MV-4-11 (cell line): ENCODE results near the gene TLE1.
A peak's percentile ranks its signal among the peaks of the same experiment; 100 is the strongest.
"Not testable (repeated sequence)": the region's sequence is repeated elsewhere in the genome, so short reads cannot be mapped to it uniquely, and the experiment has no call there.

ENCODE experiments used
- DNase-seq: peaks from one replicate; lab custom pipeline; 2025; lab: John Stamatoyannopoulos, UW

TLE1 gene

DNA sequence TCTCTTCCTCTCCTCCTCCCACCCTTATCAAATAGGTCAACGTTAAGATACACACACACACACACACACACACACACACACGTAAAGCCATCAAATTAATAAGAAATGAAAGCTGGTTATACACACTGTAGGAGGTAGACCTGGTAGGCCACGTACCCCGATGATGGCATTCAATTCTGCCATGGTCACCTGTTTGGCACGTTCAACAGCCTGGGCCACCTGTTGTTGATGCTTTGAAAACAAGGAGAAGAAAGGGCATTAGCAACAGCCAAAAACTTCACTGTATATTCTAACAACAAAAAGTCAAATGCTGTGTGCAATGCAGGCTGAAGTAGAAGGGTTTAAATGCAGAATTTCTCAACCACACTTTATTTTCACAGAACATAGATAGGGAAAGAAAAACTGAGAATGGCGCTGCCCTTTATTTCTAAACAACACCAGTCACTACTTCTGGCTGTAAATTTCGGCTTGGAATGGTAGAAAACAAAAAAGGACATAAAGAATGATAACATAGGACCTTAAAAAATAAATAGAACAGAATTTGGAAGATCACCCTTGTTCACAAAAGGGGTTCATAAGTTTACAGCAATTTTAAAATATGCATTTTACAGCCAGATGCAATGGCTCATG lies 37.2 kb downstream of the TLE1 start:
- DNase-seq: no peak

DNA sequence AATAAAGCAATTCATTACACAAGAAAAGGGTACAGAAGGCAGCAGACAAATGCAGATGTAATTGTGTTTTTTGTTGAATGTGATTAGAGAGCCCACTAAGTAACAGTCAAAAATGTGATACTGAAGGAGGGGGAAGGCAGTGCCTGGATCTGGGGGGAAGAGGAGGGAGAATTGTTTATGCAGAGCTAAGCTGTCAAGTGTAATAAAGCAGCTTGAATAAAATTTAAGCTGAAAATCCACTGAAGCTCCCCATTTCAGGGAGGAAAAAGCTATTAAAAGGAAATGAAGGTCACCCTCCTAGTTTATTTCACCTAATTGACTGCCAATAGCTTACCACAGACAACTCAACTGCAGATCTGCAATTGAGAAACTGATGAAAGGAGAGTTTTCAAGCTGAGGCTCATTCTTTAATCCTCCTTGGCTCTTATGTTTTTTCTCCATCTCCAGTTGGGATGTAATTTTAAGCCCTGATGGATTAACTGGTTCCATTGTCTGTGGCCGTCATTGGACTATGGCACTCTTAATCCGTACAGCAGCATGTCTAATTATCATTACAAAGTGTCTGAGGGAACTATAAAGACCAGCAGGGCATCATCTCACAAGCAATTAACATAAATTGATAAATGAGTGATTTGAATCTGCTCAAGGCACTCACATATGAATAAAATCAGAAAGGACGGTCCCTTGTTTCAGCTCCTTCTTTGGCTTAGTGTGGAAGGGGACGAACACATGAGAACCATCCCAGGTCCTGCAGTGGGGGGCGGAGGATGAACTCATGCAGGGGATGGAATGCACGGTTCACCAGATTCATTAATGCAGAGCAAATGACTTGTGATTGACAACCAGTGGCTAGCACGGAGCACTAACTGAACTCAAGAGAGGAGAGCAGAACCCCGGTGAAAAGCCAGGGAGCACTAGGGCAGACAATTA lies 38.5 kb downstream of the TLE1 start:
- DNase-seq: no peak

DNA sequence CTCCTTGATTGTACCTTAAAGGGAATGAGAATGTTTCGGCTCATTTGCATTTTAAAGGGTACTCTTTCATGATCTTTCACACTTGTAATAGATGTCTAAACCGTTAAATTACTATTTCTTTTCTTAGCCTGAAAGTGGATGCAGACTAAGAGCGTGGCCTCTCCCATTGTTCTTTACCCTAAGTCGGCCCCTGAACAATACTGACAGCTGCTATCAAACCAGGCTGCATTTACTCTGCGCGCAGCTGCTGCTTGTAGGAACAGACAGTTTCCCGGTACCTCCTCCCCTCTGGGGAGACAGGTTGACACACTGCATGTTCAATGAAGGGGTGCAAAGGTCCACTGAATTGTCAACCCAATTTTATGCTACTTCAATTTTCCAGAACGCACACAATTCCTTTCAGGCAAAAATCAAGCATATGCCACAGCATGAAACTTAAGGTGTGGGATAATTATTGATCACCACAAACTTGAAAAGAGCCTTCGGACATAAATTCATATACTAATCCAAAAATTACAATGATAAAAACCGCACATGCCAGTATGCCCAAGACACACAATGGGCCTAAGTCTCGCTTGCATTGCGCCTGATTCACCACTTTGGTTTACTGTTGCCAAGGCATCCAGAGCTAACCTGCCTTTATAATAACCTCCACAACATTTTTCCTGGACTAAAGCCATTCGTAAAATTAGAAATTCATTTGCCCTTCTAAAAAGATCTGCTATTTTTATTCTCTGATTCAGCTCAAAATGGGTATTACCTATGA lies 39.7 kb downstream of the TLE1 start:
- DNase-seq: no peak

DNA sequence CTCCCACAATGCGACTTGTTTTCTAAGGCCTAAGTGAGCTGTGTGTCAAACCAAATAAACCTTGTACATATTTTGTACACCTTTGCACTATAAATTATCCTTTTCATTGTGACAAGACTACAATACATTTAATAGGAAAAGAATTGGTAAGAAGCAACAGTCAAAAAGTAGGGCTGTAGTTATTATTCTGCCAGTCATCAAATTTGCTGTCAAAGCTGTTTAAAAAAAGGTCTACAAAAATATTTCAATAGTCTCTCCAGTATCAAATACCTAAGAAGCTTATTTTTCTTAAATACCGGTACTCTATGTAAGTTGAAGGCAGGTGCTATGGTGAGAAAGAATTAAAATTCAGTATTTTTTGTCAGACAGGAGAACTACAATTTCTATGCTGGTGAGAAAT lies 40.5 kb downstream of the TLE1 start:
- DNase-seq: no peak

DNA sequence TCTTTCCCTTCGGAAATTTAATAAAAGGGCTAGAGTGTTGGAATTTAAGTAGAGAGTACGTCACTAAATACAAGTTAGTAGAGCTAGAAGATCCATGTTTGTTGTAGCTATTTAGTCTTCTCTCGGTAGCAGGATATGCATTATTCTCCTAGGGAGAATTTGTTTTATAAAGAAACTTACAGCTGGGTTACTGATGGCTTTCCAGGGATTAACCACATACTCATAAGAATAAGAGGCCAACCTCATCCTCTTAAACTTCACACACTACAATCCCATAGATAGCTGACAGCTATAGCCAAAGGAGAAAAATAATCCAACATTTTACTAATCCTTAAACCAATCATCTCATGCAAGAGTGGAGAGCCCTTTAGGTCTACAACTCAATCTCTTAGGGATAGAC lies 43.0 kb downstream of the TLE1 start:
- no peak for DNase-seq

DNA sequence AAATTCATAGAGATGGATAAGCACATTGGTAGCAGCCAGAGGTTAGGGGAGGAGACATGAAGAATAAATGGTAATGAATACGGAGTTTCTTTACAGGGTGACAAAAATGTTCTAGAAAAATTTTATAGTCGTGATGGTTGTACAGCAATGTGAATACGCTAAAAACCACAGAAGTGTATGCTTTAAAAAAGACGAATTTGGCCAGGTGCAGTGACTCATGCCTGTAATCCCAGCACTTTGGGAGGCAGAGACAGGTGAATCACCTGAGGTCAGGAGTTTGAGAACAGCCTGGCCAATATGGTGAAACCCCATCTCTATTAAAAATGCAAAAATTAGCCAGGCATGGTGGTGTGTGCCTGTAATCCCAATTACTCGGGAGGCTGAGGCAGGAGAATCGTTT lies 44.8 kb downstream of the TLE1 start:
- DNase-seq: not testable (repeated sequence)

DNA sequence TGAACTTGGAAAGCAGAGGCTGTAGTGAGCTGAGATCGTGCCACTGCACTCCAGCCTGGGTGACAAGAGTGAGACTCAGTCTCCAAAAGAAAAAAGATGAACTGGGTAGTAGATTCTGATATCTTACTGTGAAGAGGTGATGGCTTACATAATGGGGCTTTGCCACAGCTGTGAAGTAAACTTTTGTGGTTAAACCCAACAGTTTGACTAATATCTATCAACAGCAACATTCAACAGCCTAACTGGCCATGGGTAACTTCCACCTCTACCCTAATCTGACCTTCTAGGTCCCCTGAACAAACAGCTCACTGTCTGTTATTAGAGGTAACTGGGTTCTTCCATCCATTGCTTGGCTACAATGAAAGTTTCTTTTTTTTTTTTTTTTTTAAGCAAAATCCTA lies 52.1 kb downstream of the TLE1 start:
- DNase-seq: peak; percentile 75

DNA sequence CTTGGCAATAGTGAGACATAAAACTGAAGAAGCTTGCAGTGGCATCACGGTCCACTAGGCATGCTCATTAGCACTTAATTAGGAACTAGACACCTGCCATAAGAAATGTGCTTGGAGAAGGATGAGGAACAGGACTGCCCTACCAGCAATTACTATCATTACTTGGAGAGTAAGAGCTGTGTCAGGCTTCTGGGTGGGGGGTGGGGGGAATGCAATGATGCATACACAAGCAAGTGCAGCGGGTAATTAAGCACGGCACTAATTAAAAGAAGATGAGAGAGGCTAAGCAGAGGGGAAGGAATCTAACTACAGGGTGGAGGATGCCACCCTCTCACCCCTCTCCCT lies 53.1 kb downstream of the TLE1 start:
- DNase-seq: no peak

DNA sequence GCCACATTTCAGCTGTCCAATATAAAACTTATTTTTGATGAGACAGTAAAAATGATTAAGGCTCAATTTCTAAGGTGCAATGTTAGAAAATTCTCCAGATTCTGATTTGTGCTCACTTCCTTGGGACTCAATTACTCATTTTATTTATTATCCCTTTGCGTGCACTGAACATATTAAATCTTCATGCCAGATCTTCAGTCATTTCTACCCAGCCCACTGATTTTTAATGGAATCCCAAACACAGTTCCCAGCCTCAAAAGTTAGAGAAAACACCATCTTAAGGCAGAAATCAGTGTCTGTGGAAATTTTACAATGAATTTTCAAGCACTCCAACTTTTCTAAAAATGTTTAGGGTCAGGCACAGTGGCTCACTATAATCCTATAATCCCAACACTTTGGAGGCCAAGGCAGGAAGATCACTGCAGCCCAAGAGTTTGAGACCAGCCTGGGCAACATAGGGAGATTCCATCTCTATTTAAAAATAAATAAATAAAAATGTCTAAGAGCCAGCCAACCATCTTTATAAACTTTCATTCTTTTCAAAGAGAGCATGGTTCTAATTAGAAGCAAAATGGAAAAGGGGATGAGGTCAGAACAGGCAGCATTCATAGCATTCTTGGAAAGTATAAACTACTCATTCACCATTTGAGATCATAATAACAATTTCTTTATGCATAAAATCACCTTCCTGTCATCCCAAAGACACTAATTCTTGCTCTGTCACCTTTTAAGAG lies 53.7 kb downstream of the TLE1 start:
- DNase-seq: no peak

DNA sequence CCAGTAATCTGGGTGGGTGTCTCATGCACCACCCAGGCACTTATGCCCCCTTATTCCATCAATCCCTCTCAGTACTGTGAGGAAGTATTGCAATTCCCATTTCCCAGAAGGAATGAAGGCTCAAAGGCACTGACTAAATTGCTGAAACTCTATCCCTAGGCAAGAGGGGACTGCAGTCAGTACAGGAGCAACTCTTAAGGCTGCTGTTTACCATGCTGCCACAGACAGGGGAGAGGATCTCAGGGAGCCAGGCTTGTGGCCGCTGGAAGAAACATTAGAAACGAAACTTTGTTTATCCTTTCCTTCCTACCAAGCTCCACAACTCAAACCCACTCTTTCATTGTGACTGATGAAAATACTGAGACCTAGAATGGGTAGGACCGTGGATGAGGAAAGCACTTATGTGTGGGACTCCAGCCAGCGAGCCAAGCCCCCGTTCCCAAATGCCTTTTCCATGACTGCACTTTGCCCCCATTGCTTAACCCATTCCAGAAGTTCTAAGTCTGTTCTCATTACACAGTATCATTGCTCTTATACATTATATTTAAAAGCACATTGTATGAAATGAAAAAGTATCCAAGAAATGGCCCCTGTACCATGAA lies 54.3 kb downstream of the TLE1 start:
- DNase-seq: no peak

DNA sequence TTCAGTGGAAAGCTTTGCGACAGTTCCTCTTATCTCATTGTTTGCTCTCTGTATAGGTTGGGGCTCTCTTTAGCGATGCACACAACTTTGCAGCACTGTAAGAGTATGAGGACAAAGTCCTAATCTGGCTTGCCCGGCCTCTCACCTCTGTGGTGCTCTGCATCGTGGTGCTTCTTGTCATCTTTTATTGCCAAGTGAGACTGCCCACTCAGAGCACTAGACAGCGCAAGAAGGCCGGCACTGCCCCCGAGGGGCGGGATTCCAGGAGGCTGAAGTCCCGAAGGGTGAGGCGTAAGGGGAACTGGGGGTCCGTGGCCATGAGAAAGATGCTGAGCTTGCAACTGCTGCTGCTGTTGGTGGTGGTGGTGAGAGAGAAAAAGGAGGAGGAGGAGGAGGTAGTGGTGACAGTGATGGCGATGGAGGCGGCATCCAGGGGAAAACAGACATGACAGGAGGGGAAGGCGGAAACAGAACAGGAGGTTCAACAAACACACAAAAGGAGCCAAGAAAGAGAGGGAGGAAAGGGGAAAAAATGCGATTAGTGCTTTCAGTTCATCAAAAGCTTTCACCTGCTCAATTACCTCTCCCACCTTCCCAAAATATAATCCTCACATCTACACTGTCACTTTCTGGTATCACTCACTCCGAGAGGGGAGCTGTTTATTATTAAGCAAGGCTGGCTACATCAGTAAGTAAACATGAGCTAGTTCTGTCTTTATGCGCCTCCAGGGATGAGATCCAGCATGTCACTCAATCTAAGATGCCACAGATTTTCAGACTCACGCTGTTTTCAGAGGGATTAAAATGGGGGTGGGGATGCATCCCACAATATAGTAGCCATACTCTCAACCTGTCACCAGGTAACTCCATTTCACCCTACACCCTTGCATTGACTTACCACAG lies 55.1 kb downstream of the TLE1 start:
- DNase-seq: no peak

DNA sequence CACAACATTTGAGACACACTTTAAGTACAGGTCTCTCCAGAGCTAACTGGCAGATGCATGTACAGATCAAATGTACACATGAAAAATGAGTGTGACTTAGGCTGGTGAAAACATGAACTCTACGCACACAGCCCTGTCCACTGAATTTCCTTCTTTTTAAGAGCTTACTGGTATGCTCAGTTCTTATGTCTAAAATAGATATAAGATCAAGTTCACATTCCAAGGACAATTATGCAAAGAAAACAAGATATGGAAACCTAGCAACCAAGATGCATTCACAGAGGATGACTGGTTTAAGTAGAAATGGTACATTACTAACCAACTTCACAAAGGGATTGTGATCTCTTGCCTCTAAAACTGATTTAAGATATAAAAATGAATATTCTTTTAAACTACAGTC lies 56.7 kb downstream of the TLE1 start:
- DNase-seq: no peak

DNA sequence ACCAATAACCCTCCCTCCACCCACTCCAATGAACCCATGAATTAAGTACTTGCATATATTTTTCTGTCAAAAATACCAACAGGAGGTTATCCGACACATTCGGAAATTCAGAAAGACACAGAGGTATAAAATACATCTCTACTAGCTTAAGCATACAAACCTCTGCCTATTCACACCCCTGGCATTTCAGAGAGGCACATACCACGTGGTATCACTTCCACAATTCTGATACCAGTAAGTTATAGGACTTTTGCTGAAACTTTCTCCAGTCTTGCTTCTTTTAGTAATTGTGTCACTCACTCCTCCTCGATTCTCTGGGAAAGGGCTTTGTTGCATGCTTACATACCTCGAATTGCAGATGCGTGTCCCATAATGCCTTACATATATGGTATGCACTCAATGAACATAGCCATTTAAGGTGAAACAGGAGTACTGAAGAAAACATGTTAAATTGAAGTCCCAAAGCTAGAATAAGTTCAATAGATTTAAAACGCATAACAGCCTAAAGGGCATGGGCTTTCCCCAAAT lies 58.1 kb downstream of the TLE1 start:
- peak; percentile 63 for DNase-seq

DNA sequence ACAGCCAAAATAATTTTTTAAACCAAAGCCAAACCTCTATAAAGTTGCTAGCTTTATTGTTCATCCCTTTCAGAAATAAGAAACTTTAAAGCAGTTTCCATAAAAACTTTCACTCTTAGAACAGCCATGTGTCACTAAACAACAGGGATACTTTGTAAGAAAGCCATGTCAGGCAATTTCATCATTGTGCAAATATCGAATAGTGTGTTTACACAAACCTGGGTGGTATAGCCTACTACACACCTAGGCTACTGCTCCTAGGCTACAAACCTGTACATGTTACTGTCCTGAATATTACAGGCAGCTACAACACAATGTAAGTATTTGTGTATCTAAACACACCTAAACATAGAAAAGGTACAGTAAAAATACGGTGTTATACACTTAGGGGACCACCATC lies 59.9 kb downstream of the TLE1 start:
- DNase-seq: no peak

DNA sequence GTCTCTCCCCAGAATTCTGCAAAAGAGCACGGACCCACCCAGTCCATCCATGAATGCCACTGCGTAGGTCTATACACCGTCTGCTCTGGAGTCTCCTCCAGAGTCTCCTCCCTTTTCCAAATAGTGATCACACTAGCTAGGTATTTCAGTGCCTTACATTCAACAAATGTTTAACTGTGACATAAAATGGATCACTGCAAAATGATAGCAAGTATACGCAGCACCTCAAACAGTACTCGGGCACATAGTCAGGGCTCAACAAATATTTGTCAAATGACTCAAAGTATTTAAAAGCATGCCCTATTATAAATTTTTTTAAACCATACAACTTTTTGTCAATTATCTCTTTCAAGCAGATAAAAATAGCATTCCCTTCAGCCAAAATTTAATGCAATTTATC lies 60.5 kb downstream of the TLE1 start:
- DNase-seq: no peak

DNA sequence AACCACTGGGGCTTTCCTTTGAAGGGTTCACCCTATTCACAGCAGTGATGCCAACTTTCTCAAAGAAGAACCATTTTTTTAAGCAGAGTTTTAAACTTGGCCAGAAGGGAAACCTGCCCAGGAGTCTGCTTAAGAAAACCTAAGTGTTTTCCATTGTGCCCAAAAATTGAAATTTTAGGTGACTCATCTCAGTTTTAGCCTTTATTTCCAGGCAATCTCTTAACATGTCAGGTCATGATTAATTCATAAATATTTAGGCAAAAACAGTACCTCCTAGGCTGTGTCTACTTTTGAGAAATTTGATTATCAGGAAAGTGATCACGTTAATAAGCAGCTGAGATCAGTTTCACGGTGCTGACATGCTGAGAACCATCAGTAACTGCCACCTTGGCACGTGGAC lies 61.9 kb downstream of the TLE1 start:
- DNase-seq: no peak

DNA sequence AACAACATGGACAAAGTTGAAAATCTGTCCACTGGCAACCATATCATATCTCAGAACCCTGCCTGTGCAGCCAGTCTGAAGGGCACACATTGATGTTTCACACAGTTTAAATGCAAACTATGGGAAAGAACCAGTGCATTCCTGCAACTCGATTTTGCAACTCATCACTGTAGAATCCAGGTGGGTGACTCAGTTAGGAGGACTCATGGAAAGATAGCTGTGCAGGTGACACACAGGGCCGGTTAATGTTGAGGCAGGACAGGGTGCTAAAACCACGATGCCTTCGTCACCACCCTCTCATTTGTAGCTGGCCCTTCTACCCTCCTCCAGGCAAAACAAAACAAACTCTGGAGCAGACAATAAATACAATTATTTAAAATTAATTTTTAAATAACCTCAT lies 62.8 kb downstream of the TLE1 start:
- no peak for DNase-seq

DNA sequence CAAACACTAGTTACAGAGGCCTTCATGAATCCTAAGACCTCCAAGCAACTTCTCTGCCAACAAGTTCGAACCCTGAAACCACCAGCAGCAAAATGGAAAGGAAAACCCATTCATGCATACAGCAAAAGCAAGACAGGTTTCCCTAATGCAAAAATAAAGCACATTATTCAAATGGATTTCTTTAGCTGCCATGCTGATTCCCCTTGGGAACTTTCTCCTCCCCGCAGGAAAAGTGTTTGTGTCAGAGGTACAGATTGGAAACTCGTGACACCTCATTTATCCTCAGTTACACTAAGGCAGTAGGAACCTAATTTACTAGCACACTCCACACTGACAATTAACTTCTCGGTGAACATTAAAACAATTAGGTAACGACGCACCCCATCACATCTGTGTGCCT lies 63.4 kb downstream of the TLE1 start:
- no peak for DNase-seq

DNA sequence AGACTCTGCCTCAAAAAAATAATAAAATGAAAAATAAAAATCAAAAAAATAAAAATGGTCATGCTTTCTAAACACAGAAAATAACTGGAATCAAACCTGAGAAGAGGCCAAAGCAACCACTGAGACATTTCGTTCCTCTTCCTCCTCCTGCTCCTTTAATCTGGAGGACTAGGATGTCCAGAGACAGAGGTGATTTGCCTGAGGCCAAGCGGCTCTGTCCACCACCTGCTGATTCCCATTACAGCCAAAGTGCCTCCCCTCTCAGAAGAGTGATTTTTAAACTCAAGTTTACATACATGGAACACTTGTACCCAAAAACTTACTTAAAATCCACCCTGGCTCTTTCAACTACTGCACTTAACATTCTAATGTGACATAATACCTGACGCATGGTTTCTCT lies 65.6 kb downstream of the TLE1 start:
- DNase-seq: no peak

DNA sequence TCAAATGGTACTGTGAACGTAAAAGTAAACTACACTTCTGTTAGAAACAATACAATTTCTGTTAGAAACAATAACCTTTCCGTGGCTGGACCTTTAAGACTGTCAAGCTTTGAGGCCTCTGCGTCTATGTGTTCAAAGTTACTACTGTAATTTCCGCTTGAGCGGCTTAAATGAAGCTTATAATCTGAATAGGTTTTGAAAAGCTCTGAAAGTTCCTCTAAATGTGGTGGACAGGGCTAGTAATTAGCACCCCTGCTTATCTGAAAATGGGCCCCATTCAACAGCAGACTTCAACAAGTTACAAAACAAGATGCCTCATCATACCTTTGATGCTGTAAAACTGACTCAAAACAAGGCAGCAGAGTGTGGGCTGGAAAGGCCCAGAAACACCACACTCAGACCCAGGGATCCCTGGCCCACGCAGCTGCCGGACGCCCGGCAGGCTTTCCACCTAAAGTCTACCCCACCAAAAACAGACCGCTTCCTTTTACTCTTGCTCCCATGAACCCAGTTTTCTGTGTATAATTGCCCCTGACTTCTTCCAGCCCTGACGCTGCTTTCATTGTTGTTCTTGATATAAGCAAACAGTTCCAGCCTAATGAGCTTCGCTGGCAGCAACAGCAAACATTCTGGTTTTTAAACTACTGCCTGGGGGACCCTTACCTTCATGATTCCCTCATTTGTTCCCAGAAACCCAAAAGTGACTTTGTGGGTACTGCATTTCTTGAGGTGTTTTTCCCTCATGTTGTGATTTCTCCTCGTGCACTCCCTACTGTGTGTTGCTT lies 66.7 kb downstream of the TLE1 start:
- no peak for DNase-seq
